ENCODE measurements around the gene CARD11.

CARD11 gene

DNA sequence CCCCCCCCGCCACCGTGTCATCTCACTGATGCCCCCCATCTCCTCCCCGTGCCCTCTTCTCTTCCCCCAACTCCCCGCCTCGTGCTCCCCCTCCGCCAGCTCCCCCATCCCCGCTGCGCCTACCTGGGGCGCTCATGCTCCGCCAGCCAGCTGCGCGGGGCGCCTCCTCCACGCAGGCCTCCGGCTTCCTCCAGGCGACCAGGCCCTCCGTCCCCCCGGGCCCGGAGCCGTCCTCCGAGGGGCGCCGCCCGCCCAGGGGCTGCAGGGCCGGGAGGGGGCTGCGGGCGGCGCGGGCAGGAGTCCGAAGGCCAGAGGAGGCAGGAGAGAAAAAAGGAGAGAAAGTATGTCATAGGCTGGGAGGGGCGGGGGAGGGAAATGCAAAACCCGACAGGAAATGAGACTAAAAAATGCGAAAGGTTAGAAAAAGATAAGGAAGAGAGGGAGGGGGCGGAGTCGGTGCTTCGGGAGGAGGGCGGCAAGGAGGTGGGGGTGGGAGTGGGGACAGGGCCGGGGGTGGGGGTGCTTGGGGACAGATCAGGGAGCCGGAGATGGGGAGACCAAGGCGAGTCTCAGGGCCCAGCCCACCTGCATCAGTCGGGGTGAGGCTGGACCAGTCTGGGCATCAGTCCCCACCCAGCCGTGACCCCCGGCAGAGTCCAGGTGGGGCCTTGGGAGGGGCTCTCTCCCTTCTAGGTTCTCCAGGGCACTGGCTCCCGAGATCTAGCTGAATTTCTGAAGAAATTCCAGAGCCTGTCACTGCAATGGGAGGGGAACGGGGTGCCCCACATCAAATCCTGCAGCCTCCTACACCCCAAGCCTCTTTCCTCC is at the start of gene CARD11:
Gene CARD11 (minus strand): TSS at position 324 of the 828 bp plus-strand sequence. CDS start 85,361 bp downstream, outside the sequence.
- DNase-seq (ENCODE audit: low read depth in 2 of 2) = peak; percentile 10 to 39

DNA sequence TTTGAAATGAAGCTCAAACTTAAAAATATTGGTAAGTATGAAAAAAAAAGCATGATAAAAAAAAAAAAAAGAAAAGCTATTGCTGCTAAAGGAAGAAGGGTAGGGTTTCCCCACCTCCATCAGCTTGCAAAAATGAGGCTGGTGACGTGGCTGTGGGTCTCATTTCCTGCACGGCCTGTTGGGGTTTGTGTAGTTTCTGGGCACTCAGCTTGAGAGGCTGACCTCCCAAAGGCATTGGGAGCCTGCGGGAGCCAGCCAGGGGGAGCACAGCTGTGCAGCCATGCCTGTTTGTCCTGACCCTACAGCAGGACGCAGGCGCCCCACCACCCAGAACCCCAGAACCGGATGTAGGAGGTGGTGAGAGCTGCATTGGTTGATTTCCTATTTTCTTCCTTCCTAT is 48.8 kb upstream of the CARD11 start:
- peak; percentile 45 to 53 for DNase-seq (ENCODE audit: low read depth in 2 of 2)

DNA sequence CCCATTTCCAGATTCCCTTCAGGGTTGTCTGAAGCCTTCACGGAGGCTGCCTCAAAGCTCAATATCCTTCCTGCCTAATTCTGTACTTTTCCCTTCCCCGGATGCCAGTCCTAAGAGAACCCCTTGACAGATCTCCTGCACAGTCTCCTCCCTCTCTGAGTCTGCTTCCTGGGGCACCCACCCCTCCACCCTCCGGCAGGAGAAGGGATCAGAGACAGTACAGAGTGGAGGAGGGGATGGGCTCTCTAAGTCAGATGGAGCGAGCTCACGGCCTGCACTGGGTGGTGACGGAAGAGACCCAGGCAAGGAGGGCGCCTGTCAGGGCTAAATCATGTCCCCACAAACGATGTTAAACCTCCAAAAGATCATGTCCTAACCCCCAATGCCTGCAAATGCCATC is 48.0 kb upstream of the CARD11 start:
- no peak for DNase-seq (ENCODE audit: low read depth in 2 of 2)

DNA sequence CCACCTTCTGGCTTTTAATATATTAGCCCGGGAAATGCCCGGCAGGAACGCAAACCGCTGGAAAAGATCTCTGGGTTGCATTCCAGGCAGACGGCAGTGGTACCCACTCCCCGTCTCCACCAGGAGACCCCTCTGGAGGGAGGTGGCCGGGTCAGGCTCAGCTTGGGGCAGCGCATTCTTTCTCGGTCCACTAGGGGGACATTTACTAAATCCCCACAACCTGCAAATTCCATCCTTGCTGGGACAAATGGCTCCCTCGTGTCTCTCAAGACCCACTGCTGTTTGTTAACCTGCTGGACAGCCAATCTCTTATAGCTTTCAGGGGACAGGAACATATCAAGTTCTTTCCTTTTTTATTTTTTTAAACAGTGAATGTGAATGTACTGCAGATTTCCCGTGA is 45.8 kb upstream of the CARD11 start:
- DNase-seq (ENCODE audit: low read depth in 2 of 2) = no peak

- no peak for DNase-seq (ENCODE audit: low read depth in 2 of 2)
These were observed 43.6 kb upstream of the CARD11 start for GRCh38 chr7:3087243-3087755.

- DNase-seq (ENCODE audit: low read depth in 2 of 2) = no peak
These were observed 39.7 kb upstream of the CARD11 start for GRCh38 chr7:3083350-3083749.

GRCh38 chr7:3082831-3083230 is 39.2 kb upstream of the CARD11 start:
- DNase-seq (ENCODE audit: low read depth in 2 of 2) = no peak

GRCh38 chr7:3082386-3082785 is 38.7 kb upstream of the CARD11 start:
- no peak for DNase-seq (ENCODE audit: low read depth in 2 of 2)

DNA sequence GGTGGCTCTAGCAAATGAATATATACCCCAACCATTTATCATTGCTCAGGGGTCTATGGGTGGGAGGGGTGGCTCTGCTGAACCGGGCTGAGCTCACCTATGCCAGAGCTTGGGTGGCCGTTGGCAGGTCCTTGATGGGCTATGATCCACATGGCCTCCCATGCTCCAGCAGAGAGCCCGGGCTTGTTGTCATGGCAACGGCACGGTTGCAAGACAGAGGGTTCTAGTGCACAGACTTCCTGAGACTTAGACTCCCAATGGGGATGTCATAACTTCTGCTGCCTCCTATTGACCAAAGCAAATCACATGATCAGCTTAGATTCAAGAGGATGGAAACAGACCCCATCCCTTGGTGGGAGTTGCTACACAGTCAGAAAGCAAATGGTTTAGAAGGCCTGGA is 36.4 kb upstream of the CARD11 start:
- DNase-seq (ENCODE audit: low read depth in 2 of 2) = no peak

GRCh38 chr7:3078514-3078913 is 34.8 kb upstream of the CARD11 start:
- no peak for DNase-seq (ENCODE audit: low read depth in 2 of 2)

DNA sequence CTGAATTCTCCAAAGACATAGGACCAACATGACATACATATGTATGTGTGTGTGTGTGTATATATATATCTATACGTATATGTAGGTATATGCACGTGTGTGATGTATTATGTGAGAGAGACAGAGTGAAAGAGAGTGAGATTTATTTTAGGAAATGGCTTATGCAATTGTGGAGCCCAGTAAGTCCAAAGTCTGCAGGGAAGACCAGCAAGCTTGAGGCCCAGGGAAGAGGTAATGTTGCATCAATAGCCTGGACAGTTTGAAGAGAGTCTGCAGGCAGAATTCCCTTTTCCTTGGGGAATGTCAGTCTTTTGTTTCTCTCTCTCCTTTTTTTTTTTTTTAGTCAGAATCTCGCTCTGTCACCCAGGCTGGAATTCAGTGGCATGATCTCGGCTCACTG is 33.0 kb upstream of the CARD11 start:
- DNase-seq (ENCODE audit: low read depth in 2 of 2) = no peak

DNA sequence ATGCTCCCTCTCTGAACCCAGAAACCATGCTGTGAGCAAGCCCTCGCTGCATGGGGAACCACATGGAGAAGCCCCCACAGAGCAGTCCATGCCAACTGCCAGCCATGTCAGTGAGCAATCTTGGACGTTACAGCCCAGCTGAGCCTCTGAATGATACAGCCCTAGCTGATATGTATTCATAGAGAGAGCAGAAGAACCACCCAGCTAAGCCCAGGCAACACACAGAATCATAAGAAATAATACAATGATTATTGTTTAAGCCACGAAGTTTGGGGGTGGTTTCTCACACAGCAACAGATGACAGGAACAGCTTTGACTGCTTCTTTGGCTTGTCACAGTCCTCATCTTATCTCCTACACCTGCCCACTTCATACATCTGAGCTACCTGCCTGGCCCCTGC is 32.5 kb upstream of the CARD11 start:
- no peak for DNase-seq (ENCODE audit: low read depth in 2 of 2)

DNA sequence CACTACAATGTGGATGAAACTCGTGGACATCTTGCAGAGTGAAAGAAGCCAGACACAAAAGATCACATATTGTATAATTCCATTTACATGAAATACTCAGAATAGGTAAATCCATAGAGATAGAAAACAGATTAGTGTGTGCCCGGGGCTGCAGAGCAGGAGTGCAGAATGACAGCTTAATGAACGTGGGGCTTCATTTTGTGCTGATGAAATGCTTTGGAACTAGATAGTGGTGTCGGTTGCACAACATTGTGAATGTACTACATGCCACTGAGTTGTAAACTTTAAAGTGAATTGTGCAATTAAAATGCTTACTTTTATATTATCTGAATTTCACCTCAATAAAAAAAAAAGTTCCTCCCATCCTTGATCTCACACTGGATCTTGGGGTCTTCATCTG is 31.8 kb upstream of the CARD11 start:
- no peak for DNase-seq (ENCODE audit: low read depth in 2 of 2)

- no peak for DNase-seq (ENCODE audit: low read depth in 2 of 2)
These were observed 30.8 kb upstream of the CARD11 start for GRCh38 chr7:3074459-3074821.

DNA sequence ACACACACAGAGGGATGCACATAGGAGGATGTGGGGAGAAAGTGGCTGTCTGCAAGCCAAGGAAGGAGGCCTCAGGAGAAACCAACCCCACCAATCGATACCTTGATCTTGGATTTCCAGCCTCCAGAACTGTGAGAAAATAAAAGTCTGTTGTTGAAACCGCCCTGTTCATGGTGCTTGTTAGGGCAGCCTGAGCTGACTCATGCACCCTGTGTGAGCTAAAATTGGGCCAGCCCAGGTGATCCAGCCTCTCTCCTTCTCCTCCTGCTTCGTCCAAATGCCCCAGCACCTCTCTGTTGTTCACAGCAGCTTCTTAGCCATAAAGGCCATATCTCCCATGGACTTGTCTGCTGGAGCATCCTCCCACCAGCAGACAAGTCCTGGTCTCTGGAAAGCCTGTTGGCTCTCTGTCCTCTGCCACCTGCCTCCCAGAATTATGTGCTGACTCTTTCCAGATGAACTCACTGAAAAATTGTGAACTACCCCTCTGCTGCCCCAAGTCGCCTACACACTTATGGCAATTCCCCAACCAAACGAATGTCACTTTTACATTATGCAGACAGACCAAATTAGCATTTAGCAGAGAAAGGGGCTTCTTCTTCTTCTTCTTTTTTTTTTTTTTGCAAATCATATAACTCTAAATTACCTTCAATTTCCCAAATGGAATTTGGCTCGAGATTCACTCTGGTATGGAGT is 30.2 kb upstream of the CARD11 start:
- DNase-seq (ENCODE audit: low read depth in 2 of 2) = no peak

DNA sequence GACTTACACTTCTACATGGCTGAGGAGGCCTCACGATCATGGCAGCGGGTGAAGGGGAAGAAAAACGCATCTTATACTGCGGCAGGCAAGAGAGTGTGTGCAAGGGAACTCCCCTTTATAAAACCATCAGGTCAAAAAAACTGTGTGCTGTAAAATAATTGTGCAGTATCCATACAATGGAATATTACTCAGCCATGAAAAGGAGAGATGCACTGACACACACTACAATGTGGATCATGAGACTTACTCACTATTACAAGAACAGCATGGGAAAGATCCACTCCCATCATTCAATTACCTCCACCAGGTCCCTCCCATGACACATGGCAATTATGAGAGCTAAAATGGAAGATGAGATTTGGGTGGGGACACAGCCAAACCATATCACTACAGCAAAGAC is 27.2 kb upstream of the CARD11 start:
- DNase-seq (ENCODE audit: low read depth in 2 of 2) = no peak

- no peak for DNase-seq (ENCODE audit: low read depth in 2 of 2)
These were observed 26.2 kb upstream of the CARD11 start for GRCh38 chr7:3069771-3070449.

DNA sequence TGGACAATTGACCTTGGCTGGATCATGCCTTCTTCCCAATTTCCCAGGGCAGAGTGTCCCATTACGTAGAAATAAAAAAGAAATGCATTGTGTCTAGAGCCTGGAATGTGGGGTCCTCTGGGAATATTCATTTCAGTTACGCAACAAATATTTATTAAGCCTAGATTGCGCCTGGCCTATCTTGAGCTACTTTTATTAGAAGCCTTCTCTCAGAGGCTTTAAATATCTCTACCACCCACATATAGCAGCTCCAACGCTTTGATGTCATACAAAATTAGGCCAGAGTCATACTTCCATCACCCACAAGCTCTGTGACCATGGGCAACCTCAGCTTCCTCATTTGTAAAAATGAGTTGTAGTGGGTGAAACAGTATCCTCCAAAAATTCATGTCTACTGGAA is 24.9 kb upstream of the CARD11 start:
- no peak for DNase-seq (ENCODE audit: low read depth in 2 of 2)

DNA sequence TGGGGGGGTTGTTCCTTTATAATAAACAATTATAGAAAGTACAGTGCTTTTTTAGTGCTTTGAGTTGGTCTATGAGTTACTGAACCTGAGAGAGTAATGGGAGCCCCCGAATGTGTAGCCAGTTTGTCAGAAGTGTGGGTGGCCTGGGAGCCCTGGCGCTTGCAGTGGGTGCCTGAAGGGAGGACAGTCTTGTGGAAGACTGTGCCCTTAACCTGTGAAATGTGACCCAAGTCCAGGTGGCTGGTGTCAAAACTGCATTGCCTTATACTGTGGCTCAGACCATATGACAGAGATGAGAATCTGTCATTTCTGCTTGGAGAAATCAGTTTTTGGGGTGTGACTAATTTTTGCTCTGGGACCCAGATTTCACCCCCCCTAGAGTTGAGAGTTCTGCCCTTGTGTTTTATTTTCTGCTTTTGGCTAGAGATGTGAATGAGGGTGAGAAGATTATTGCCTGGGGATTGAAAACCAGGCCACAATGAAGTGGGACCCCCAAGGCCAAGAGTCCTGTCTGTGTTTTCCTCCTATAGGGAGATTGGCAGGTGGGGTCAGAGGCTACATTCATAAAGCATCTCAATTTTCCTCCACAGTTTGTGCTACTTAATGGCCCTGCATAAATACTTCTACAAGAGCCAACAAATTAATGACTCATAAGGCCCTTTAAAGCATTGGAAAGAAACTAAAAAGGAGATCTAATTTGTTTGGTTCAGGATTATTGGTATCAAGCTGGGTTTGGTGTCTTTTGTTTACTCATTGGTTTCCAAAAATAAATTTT is 24.1 kb upstream of the CARD11 start:
- no peak for DNase-seq (ENCODE audit: low read depth in 2 of 2)

GRCh38 chr7:3067193-3067592 is 23.5 kb upstream of the CARD11 start:
- no peak for DNase-seq (ENCODE audit: low read depth in 2 of 2)

DNA sequence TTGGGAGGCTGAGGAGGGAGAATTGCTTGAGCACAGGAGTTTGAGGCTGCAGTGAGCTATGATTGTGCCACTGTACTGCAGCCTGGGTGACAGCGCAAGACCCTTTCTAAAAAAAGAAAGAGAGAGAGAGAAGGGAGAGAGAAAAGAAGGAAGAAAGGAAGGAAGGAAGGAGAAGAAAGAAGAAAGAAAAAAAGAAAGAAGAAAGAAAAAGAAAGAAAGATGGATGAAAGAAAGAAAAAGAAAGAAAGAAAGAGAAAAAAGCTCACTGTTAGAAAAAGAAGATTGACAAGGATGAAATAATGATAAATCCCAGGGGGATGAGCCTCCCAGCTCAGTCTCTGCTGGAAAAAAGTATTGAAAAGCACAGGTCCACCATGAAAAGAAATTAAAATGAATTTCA is 22.8 kb upstream of the CARD11 start:
- no peak for DNase-seq (ENCODE audit: low read depth in 2 of 2)

DNA sequence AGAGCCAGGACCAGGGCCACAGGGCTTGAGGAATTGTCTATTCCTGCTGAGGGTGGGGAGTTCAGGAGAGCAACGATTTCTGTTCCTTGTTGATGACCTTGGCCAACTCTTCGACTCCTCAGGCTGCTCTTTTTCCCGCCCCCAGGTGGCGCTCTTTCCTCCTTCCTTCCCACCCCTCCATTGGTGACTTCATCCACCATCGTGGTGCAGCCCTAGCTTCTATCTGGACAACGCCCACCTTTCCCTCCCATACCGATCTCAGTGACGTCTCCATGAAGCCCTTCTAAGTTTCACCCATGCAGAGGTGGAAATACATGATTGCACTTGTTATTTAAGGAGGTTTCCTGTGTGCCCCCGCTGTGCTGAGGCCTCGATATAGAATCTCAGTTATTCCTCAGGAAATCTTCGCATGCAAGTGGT is 22.1 kb upstream of the CARD11 start:
- peak in 1 of 2 donors; percentile 67 for DNase-seq (ENCODE audit: low read depth in 2 of 2)

All from stimulated activated CD4-positive, alpha-beta T cell treated with anti-CD3 and anti-CD28 coated beads, Interleukin-15, amount 100 ng/mL, for 48 hours (primary cell).